ENCODE results near the gene AFAP1L2.

The AFAP1L2 gene

GRCh38 chr10:114404171-114405010, at the start of gene AFAP1L2:
Gene AFAP1L2 (minus strand): TSS chr10:114404502. CDS start chr10:114404455, 47 bp downstream.
- Histone ChIP-seq H3K9me3 (ENCODE audit: insufficient read depth, low read length, severe bottlenecking) (no peaks in the 10 kb centered on the region), H3K27me3 (ENCODE audit: insufficient read depth, low read length, poor library complexity) (peaks cover under 1% of the 10 kb centered on the region), H3K4me2 (ENCODE audit: insufficient read depth, low read length) (no peak within 1 kb of the TSS), H4K20me1 (ENCODE audit: insufficient read depth, low read length) (no peaks in the 10 kb centered on the region), H3K4me3 (ENCODE audit: low read depth in 1 of 2, low read length in 2 of 2) (no peak within 1 kb of the TSS), H3K9ac (ENCODE audit: low read depth, low read length) (no peak within 1 kb of the TSS), H3K79me2 (ENCODE audit: insufficient read depth, low read length) (no peaks in the 10 kb centered on the region), H3K4me1 (ENCODE audit: insufficient read depth, low read length) (no peaks in the 10 kb centered on the region), H3K27ac (ENCODE audit: low read length) (no peak within 1 kb of the TSS), H2AFZ (ENCODE audit: low read depth, low read length) (no peak within 1 kb of the TSS), H3K36me3 (ENCODE audit: insufficient read depth, low read length) (no peaks in the 10 kb centered on the region)
- ATAC-seq (ENCODE audit: insufficient read depth, low read depth) (no peak), DNase-seq (no peak)
- TF ChIP-seq CTCF (IDR thresholded peaks at IDR 0.05; ENCODE audit: borderline replicate concordance, extremely low read depth, low read length, poor library complexity, severe bottlenecking) (no peak), EZH2 (IDR thresholded peaks at IDR 0.05; ENCODE audit: borderline replicate concordance, low read depth, low read length, severe bottlenecking) (no peak)

GRCh38 chr10:114453576-114453975, 49.3 kb upstream of the AFAP1L2 start:
- Histone ChIP-seq H3K9ac (ENCODE audit: low read depth, low read length) (no peak overlapping the region), H2AFZ (ENCODE audit: low read depth, low read length) (no peak overlapping the region), H3K27ac (ENCODE audit: low read length) (no peak overlapping the region), H3K79me2 (ENCODE audit: insufficient read depth, low read length) (no peaks in the 10 kb centered on the region), H3K4me3 (ENCODE audit: low read depth in 1 of 2, low read length in 2 of 2) (no peak overlapping the region), H3K9me3 (ENCODE audit: insufficient read depth, low read length, severe bottlenecking) (no peaks in the 10 kb centered on the region), H4K20me1 (ENCODE audit: insufficient read depth, low read length) (no peaks in the 10 kb centered on the region), H3K4me2 (ENCODE audit: insufficient read depth, low read length) (no peak overlapping the region), H3K36me3 (ENCODE audit: insufficient read depth, low read length) (no peaks in the 10 kb centered on the region), H3K27me3 (ENCODE audit: insufficient read depth, low read length, poor library complexity) (peaks cover 9% of the 10 kb centered on the region), H3K4me1 (ENCODE audit: insufficient read depth, low read length) (no peaks in the 10 kb centered on the region)
- no peak for TF ChIP-seq CTCF (IDR thresholded peaks at IDR 0.05; ENCODE audit: borderline replicate concordance, extremely low read depth, low read length, poor library complexity, severe bottlenecking)
- no peak for TF ChIP-seq EZH2 (IDR thresholded peaks at IDR 0.05; ENCODE audit: borderline replicate concordance, low read depth, low read length, severe bottlenecking)
- ATAC-seq (ENCODE audit: insufficient read depth, low read depth): no peak
- no peak for DNase-seq

- Histone ChIP-seq H3K4me2 (ENCODE audit: insufficient read depth, low read length) (no peak overlapping the region), H3K4me1 (ENCODE audit: insufficient read depth, low read length) (no peaks in the 10 kb centered on the region), H3K27me3 (ENCODE audit: insufficient read depth, low read length, poor library complexity) (peaks cover 5% of the 10 kb centered on the region), H3K4me3 (ENCODE audit: low read depth in 1 of 2, low read length in 2 of 2) (no peak overlapping the region), H3K27ac (ENCODE audit: low read length) (no peak overlapping the region), H3K9ac (ENCODE audit: low read depth, low read length) (no peak overlapping the region), H3K79me2 (ENCODE audit: insufficient read depth, low read length) (no peaks in the 10 kb centered on the region), H3K9me3 (ENCODE audit: insufficient read depth, low read length, severe bottlenecking) (no peaks in the 10 kb centered on the region), H3K36me3 (ENCODE audit: insufficient read depth, low read length) (no peaks in the 10 kb centered on the region), H2AFZ (ENCODE audit: low read depth, low read length) (no peak overlapping the region), H4K20me1 (ENCODE audit: insufficient read depth, low read length) (no peaks in the 10 kb centered on the region)
- ATAC-seq (ENCODE audit: insufficient read depth, low read depth) (no peak), DNase-seq (no peak)
- TF ChIP-seq CTCF (IDR thresholded peaks at IDR 0.05; ENCODE audit: borderline replicate concordance, extremely low read depth, low read length, poor library complexity, severe bottlenecking): no peak
- no peak for TF ChIP-seq EZH2 (IDR thresholded peaks at IDR 0.05; ENCODE audit: borderline replicate concordance, low read depth, low read length, severe bottlenecking)
These were observed 44.6 kb upstream of the AFAP1L2 start for GRCh38 chr10:114448897-114449296.

Data from DND-41 (cell line).